ENCODE results near the gene GNAI1. TPM values are rescaled to one million over a fixed set of nuclear protein-coding genes. Genes with fewer than 3 reads are reported as not detected.

GNAI1 gene
- total RNA-seq, 1 donor from 2014 or later, result 17.7 TPM

GRCh38 chr7:80207501-80207900, 72.9 kb downstream of the GNAI1 start:
- TF ChIP-seq CTCF (IDR thresholded peaks at IDR 0.05; ENCODE audit: insufficient read depth, low read length, poor library complexity, severe bottlenecking), result no peak
- DNase-seq (ENCODE audit: low read depth), result no peak
- Histone ChIP-seq H3K4me3 (ENCODE audit: low read depth, low read length) (no peak overlapping the region), H3K27me3 (ENCODE audit: control insufficient read depth, insufficient read depth, low read length) (no peaks in the 10 kb centered on the region), H3K36me3 (ENCODE audit: control insufficient read depth, insufficient read depth, low read length) (no peaks in the 10 kb centered on the region)

- TF ChIP-seq CTCF (IDR thresholded peaks at IDR 0.05; ENCODE audit: insufficient read depth, low read length, poor library complexity, severe bottlenecking), result no peak
- H3K4me3 ChIP-seq (ENCODE audit: low read depth, low read length), result no peak overlapping the region
- no peaks in the 10 kb centered on the region for H3K36me3 ChIP-seq (ENCODE audit: control insufficient read depth, insufficient read depth, low read length)
- no peak for DNase-seq (ENCODE audit: low read depth)
- H3K27me3 ChIP-seq (ENCODE audit: control insufficient read depth, insufficient read depth, low read length), result no peaks in the 10 kb centered on the region
These were observed 74.1 kb downstream of the GNAI1 start for GRCh38 chr7:80208700-80209099.

GRCh38 chr7:80210400-80210799, 75.8 kb downstream of the GNAI1 start:
- no peak for TF ChIP-seq CTCF (IDR thresholded peaks at IDR 0.05; ENCODE audit: insufficient read depth, low read length, poor library complexity, severe bottlenecking)
- DNase-seq (ENCODE audit: low read depth), result no peak
- Histone ChIP-seq H3K4me3 (ENCODE audit: low read depth, low read length) (no peak overlapping the region), H3K36me3 (ENCODE audit: control insufficient read depth, insufficient read depth, low read length) (no peaks in the 10 kb centered on the region), H3K27me3 (ENCODE audit: control insufficient read depth, insufficient read depth, low read length) (no peaks in the 10 kb centered on the region)

GRCh38 chr7:80213814-80214213, 79.2 kb downstream of the GNAI1 start:
- no peaks in the 10 kb centered on the region for H3K36me3 ChIP-seq (ENCODE audit: control insufficient read depth, insufficient read depth, low read length)
- DNase-seq (ENCODE audit: low read depth), result no peak
- no peak for TF ChIP-seq CTCF (IDR thresholded peaks at IDR 0.05; ENCODE audit: insufficient read depth, low read length, poor library complexity, severe bottlenecking)
- no peaks in the 10 kb centered on the region for H3K27me3 ChIP-seq (ENCODE audit: control insufficient read depth, insufficient read depth, low read length)
- H3K4me3 ChIP-seq (ENCODE audit: low read depth, low read length), result no peak overlapping the region

GRCh38 chr7:80215734-80216133, 81.1 kb downstream of the GNAI1 start:
- DNase-seq (ENCODE audit: low read depth), result no peak
- no peak for TF ChIP-seq CTCF (IDR thresholded peaks at IDR 0.05; ENCODE audit: insufficient read depth, low read length, poor library complexity, severe bottlenecking)
- no peak overlapping the region for H3K4me3 ChIP-seq (ENCODE audit: low read depth, low read length)
- H3K27me3 ChIP-seq (ENCODE audit: control insufficient read depth, insufficient read depth, low read length), result no peaks in the 10 kb centered on the region
- no peaks in the 10 kb centered on the region for H3K36me3 ChIP-seq (ENCODE audit: control insufficient read depth, insufficient read depth, low read length)

GRCh38 chr7:80216996-80217842, 82.6 kb downstream of the GNAI1 start:
- H3K36me3 ChIP-seq (ENCODE audit: control insufficient read depth, insufficient read depth, low read length), result no peaks in the 10 kb centered on the region
- no peaks in the 10 kb centered on the region for H3K27me3 ChIP-seq (ENCODE audit: control insufficient read depth, insufficient read depth, low read length)
- no peak overlapping the region for H3K4me3 ChIP-seq (ENCODE audit: low read depth, low read length)
- TF ChIP-seq CTCF (IDR thresholded peaks at IDR 0.05; ENCODE audit: insufficient read depth, low read length, poor library complexity, severe bottlenecking), result no peak
- no peak for DNase-seq (ENCODE audit: low read depth)
